ENCODE measurements around the gene CNP.

Gene CNP

GRCh38 chr17:41973408-41973811, 6.8 kb downstream of the CNP start:
- no peak for DNase-seq

GRCh38 chr17:41974031-41974430, 7.4 kb downstream of the CNP start:
- no peak for DNase-seq

GRCh38 chr17:41974658-41975057, 8.1 kb downstream of the CNP start:
- DNase-seq: no peak

- no peak for DNase-seq
Measured at GRCh38 chr17:41975099-41976083, 8.8 kb downstream of the CNP start.

GRCh38 chr17:41976142-41976768, 9.7 kb downstream of the CNP start:
- no peak for DNase-seq

GRCh38 chr17:41977991-41978390, 11.4 kb downstream of the CNP start:
- no peak for DNase-seq

- no peak for DNase-seq
Measured at GRCh38 chr17:41982026-41982760, 15.6 kb downstream of the CNP start.

- no peak for DNase-seq
Measured at GRCh38 chr17:41984454-41984853, 17.9 kb downstream of the CNP start.

- DNase-seq: no peak
Measured at GRCh38 chr17:41985919-41986318, 19.3 kb downstream of the CNP start.

- no peak for DNase-seq
Measured at GRCh38 chr17:41986634-41987033, 20.0 kb downstream of the CNP start.

- no peak for DNase-seq
Measured at GRCh38 chr17:41987642-41988041, 21.0 kb downstream of the CNP start.

GRCh38 chr17:41988418-41988817, 21.8 kb downstream of the CNP start:
- DNase-seq: no peak

- no peak for DNase-seq
Measured at GRCh38 chr17:41989702-41990419, 23.3 kb downstream of the CNP start.

- no peak for DNase-seq
Measured at GRCh38 chr17:41992576-41992975, 26.0 kb downstream of the CNP start.

GRCh38 chr17:41996855-41997164, 30.2 kb downstream of the CNP start:
- no peak for DNase-seq

- no peak for DNase-seq
Measured at GRCh38 chr17:41998497-41998896, 31.9 kb downstream of the CNP start.

- DNase-seq: no peak
Measured at GRCh38 chr17:42000413-42001133, 34.0 kb downstream of the CNP start.

- DNase-seq: no peak
Measured at GRCh38 chr17:42001729-42002128, 35.1 kb downstream of the CNP start.

- DNase-seq: no peak
Measured at GRCh38 chr17:42002175-42002791, 35.7 kb downstream of the CNP start.

GRCh38 chr17:42002792-42003301, 36.3 kb downstream of the CNP start:
- no peak for DNase-seq

GRCh38 chr17:42005166-42005565, 38.6 kb downstream of the CNP start:
- no peak for DNase-seq

- no peak for DNase-seq
Measured at GRCh38 chr17:42009170-42009569, 42.6 kb downstream of the CNP start.
